ENCODE data around the gene RNASEL. TPM values are rescaled to one million over a fixed set of nuclear protein-coding genes. Genes with fewer than 3 reads are reported as not detected.
A peak's percentile ranks its signal among the peaks of the same experiment; 100 is the strongest.

Gene RNASEL
- total and polyA plus RNA-seq, 4 donors = 1.3 to 3.9 (median 2.4) TPM

DNA sequence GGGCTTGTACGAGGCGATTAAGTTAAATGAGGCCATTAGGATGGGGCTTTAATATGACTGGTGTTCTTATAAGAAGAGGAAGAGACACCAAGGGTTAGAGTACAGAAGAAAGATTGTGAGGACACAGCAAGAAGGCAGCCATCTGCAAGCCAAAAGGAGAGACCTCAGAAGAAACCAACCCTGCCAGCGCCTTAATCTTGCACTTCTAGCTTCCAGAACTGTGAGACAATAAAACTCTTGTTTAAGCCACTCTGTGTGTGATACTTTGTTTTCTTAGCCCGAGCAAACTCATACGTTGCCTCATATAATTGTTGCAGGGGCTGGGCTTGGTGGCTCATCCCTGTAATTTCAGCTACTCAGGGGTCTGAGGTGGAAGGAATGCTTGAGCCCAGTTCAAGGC, 48.7 kb upstream of the RNASEL start:
- H3K4me3 ChIP-seq (ENCODE audit: low read depth in 1 of 3, low read length in 3 of 3) = no peak overlapping the region
- no peak overlapping the region for H3K9ac ChIP-seq (ENCODE audit: low read depth in 1 of 2, low read length in 2 of 2)
- TF ChIP-seq, protein P1, sequence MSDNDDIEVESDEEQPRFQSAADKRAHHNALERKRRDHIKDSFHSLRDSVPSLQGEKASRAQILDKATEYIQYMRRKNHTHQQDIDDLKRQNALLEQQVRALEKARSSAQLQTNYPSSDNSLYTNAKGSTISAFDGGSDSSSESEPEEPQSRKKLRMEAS (IDR thresholded peaks at IDR 0.05) = no peak
- TF ChIP-seq YY1 (IDR thresholded peaks at IDR 0.05) (no peak), RAD21 (IDR thresholded peaks at IDR 0.05) (no peak), JUND (IDR thresholded peaks at IDR 0.05) (no peak), HNF4A (conservative IDR thresholded peaks at IDR 0.05) (no peak), SP1 (IDR thresholded peaks at IDR 0.05) (no peak), RXRA (IDR thresholded peaks at IDR 0.05) (no peak), NR2F2 (IDR thresholded peaks at IDR 0.05) (no peak)
- TF ChIP-seq, protein P2, sequence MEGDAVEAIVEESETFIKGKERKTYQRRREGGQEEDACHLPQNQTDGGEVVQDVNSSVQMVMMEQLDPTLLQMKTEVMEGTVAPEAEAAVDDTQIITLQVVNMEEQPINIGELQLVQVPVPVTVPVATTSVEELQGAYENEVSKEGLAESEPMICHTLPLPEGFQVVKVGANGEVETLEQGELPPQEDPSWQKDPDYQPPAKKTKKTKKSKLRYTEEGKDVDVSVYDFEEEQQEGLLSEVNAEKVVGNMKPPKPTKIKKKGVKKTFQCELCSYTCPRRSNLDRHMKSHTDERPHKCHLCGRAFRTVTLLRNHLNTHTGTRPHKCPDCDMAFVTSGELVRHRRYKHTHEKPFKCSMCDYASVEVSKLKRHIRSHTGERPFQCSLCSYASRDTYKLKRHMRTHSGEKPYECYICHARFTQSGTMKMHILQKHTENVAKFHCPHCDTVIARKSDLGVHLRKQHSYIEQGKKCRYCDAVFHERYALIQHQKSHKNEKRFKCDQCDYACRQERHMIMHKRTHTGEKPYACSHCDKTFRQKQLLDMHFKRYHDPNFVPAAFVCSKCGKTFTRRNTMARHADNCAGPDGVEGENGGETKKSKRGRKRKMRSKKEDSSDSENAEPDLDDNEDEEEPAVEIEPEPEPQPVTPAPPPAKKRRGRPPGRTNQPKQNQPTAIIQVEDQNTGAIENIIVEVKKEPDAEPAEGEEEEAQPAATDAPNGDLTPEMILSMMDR (IDR thresholded peaks at IDR 0.05; ENCODE audit: low read depth, low read length, missing input control) = no peak
- TF ChIP-seq, protein P3, sequence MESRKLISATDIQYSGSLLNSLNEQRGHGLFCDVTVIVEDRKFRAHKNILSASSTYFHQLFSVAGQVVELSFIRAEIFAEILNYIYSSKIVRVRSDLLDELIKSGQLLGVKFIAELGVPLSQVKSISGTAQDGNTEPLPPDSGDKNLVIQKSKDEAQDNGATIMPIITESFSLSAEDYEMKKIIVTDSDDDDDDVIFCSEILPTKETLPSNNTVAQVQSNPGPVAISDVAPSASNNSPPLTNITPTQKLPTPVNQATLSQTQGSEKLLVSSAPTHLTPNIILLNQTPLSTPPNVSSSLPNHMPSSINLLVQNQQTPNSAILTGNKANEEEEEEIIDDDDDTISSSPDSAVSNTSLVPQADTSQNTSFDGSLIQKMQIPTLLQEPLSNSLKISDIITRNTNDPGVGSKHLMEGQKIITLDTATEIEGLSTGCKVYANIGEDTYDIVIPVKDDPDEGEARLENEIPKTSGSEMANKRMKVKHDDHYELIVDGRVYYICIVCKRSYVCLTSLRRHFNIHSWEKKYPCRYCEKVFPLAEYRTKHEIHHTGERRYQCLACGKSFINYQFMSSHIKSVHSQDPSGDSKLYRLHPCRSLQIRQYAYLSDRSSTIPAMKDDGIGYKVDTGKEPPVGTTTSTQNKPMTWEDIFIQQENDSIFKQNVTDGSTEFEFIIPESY (IDR thresholded peaks at IDR 0.05) = no peak
- DNase-seq (ENCODE audit: low spot score) = no peak
- no peak overlapping the region for H3K27ac ChIP-seq (ENCODE audit: low read depth in 1 of 2, low read length in 2 of 2)
- peaks cover 2 to 20% (median 14%) of the 10 kb centered on the region in 4 donors for H3K4me1 ChIP-seq (ENCODE audit: control insufficient read depth in 4 of 4, insufficient read depth in 4 of 4, low read length in 3 of 4)
- no peaks in the 10 kb centered on the region for H3K9me3 ChIP-seq (ENCODE audit: control insufficient read depth in 4 of 4, low read length in 3 of 4)
- 89% methylated on average over 5 of the region's 5 CpGs for WGBS
- H3K27me3 ChIP-seq (ENCODE audit: control insufficient read depth in 4 of 4, insufficient read depth in 4 of 4, low read length in 3 of 4) = no peaks in the 10 kb centered on the region
- no peaks in the 10 kb centered on the region for H3K36me3 ChIP-seq (ENCODE audit: control insufficient read depth in 4 of 4, insufficient read depth in 3 of 4, low read depth in 1 of 4, low read length in 3 of 4)

DNA sequence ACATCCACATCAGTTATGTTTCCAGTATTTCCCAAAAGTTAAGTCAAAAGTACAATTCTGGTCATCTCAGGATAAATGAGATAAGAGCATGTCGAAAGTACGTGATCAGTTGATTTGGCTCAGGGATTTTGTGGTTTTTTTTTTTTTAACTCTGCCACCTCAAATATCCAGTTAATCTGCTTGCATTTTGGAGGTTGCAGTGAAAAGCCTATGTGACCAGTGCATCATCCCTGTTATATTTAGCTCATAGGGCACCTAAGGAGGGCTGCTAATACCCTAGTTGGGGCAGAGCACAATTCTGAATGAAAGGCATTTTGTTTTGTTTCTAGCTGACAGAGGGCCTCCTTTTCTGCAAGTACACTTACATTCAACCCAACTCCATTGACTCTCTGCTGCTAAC, 46.8 kb upstream of the RNASEL start:
- Histone ChIP-seq H3K4me3 (ENCODE audit: low read depth in 1 of 3, low read length in 3 of 3) (no peak overlapping the region), H3K4me1 (ENCODE audit: control insufficient read depth in 4 of 4, insufficient read depth in 4 of 4, low read length in 3 of 4) (peaks cover 2 to 12% (median 5%) of the 10 kb centered on the region in 4 donors), H3K27ac (ENCODE audit: low read depth in 1 of 2, low read length in 2 of 2) (peak overlapping the region in 1 of 2 donors; percentile 73), H3K36me3 (ENCODE audit: control insufficient read depth in 4 of 4, insufficient read depth in 3 of 4, low read depth in 1 of 4, low read length in 3 of 4) (no peaks in the 10 kb centered on the region), H3K9me3 (ENCODE audit: control insufficient read depth in 4 of 4, low read length in 3 of 4) (no peaks in the 10 kb centered on the region), H3K9ac (ENCODE audit: low read depth in 1 of 2, low read length in 2 of 2) (no peak overlapping the region), H3K27me3 (ENCODE audit: control insufficient read depth in 4 of 4, insufficient read depth in 4 of 4, low read length in 3 of 4) (no peaks in the 10 kb centered on the region)
- DNase-seq (ENCODE audit: low spot score) = no peak
- TF ChIP-seq HNF4A (conservative IDR thresholded peaks at IDR 0.05) = peak in 1 of 2 donors; percentile 35
- TF ChIP-seq RXRA (IDR thresholded peaks at IDR 0.05) = peak in 1 of 2 donors; percentile 35
- no peak for TF ChIP-seq YY1 (IDR thresholded peaks at IDR 0.05)
- 40% methylated on average over 2 of the region's 2 CpGs for WGBS

DNA sequence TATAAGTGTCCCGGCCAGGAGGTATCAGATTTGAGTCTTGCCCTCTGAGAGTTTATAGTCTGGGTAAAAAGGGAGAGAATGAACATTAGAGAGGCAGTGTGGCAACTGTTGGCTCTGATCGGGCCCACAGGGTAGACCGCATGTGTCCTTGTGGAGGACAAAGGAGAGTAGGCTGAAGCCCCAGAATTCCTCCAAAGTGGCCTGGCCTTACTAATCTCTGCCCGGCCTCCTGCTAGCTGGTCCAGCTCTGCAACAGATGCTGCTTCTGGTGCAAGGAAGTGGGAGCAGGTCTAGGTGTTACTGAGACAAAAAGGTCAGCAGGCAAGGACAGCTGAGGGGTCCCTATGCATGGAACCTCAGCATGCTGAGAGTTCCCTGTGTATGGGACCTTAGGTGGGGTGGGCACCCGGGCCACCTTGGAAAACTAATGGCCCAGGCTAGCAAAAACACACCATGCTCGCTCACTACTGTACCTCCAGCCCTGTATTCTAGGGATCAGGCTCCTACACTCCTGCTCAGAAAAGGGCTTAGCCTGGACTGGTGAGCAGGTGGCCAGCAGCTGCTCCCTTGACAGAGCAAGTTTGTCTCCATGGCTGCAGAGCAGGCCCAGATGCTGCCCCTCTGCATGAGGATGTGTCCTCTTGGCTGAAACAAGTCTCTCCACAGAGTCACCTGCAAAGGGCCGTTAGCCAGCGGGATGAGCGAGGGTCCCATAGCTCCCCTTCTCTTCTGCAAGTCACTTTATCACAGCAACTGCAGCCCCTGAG, 45.4 kb upstream of the RNASEL start:
- H3K9me3 ChIP-seq (ENCODE audit: control insufficient read depth in 4 of 4, low read length in 3 of 4) = no peaks in the 10 kb centered on the region
- H3K4me1 ChIP-seq (ENCODE audit: control insufficient read depth in 4 of 4, insufficient read depth in 4 of 4, low read length in 3 of 4) = peaks cover 0 to 10% (median 3%) of the 10 kb centered on the region in 4 donors
- no peaks in the 10 kb centered on the region for H3K27me3 ChIP-seq (ENCODE audit: control insufficient read depth in 4 of 4, insufficient read depth in 4 of 4, low read length in 3 of 4)
- no peak for TF ChIP-seq JUND (IDR thresholded peaks at IDR 0.05)
- TF ChIP-seq TAF1 (conservative IDR thresholded peaks at IDR 0.05) = no peak
- no peak for TF ChIP-seq NR2F2 (IDR thresholded peaks at IDR 0.05)
- TF ChIP-seq GABPA (IDR thresholded peaks at IDR 0.05 in 1 of 2, conservative IDR thresholded peaks at IDR 0.05 in 1 of 2) = no peak
- no peak for TF ChIP-seq RAD21 (IDR thresholded peaks at IDR 0.05)
- DNase-seq (ENCODE audit: low spot score) = peak; percentile 28
- H3K9ac ChIP-seq (ENCODE audit: low read depth in 1 of 2, low read length in 2 of 2) = no peak overlapping the region
- no peak overlapping the region for H3K4me3 ChIP-seq (ENCODE audit: low read depth in 1 of 3, low read length in 3 of 3)
- no peak overlapping the region for H3K27ac ChIP-seq (ENCODE audit: low read depth in 1 of 2, low read length in 2 of 2)
- WGBS = 95% methylated on average over 9 of the region's 9 CpGs
- H3K36me3 ChIP-seq (ENCODE audit: control insufficient read depth in 4 of 4, insufficient read depth in 3 of 4, low read depth in 1 of 4, low read length in 3 of 4) = no peaks in the 10 kb centered on the region

Data from liver (tissue), 9 donors.